ENCODE data around the gene TIMM9.
"Not testable (repeated sequence)": the region's sequence is repeated elsewhere in the genome, so short reads cannot be mapped to it uniquely, and the experiment has no call there.

The TIMM9 gene

DNA sequence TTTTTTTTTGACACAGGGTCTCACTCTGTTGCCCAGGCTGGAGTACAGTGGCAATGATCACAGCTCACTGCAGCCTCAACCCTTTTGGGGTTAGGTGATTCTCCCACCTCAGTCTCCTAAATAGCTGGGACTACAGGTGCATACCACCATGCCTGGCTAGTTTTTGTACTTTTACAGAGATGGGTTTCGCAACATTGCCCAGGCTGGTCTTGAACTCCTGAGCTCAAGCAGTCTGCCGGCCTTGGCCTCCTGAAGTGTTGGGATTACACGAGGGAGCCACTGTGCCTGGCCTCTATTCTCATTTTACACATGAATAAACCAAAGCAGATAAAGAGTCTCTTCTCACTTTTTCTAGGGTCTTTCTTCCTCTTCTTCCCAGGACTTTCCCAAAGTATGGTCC lies 28.4 kb downstream of the TIMM9 start:
- DNase-seq (ENCODE audit: low read depth in 1 of 2, low spot score in 1 of 2): no peak

DNA sequence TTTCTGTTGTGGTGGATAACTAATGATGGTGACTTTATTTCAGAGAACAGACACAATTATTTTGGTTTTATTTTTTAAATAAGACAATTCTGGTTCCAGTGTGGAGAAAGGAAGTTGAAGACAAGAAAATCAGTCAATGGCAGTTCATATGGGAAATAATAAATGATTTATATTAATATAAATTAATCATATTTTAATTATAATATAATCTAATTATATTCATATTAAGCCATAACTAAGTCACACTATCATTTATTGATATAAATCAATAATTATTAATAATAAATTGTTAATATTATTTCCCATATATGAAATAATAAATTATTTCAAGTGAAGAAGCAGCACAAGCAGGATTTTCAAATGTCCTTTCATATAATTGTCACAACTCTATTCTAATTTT lies 28.8 kb downstream of the TIMM9 start:
- DNase-seq (ENCODE audit: low read depth in 1 of 2, low spot score in 1 of 2): no peak

DNA sequence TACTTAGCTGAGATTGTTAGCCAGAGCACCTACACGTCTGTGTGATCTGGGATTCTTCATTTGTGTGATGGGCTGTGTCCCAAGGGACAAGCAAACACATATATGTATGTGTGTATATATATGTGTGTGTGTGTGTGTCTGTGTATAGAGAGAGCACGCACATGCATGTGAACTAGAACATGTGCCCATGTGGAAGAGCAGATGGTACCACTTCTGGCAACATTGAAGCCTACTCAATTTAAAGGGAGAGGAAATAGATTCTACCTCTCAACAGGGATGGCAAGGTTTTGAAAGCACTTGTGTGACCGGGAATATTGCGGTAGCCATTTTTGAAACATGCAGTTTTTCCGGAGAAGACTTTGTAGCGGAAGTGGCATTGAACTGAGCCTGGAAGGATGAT lies 30.2 kb downstream of the TIMM9 start:
- no peak for DNase-seq (ENCODE audit: low read depth in 1 of 2, low spot score in 1 of 2)

DNA sequence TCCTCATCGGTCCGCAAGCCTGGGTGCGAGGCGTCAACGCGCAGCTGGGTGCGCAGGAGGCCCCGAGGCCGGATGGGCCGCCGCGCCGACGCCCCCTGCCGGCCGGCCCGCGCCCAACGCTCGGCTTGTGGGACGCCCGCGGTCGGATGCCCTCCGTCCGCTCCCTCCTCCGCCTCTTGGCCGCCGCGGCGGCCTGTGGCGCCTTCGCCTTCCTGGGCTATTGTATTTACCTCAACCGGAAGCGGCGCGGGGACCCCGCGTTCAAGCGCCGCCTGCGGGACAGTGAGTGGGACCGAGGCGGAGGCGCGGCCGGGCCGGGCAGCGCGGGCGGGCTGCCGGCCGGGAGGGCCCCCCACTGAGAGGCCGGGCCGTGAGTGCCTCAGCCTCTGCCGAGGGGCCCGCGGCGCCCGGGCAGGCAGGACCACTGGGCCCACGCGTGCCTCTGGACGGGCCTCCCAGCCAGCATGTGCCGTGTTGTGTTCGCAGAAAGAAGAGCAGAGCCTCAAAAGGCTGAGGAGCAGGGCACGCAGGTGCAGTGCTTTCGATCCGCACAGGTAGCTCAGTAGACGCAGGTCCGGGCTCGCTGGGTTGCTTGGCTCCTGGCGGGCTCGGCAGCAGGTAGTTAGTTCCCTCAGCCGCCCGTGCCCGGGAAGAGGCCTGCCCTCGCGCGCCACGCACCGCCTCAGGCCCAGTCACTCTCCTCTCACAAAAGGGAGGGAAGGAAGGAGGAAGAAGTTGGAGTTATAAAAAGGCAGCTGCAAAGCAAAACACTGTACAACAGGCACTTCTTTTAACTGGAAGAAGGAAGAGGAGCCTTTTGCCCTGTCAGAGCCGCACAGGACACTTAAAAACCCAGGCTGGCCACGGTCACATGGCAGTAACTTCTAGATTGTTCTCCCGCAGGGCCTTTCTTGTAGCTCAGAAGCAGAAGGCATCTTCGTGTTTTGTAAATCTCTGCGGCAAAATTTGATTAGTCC lies 31.2 kb downstream of the TIMM9 start, which contains the start of gene TOMM20L:
Gene TOMM20L, plus strand, starts transcription at position 119 of the 977 bp plus-strand sequence. Its CDS starts 28 bp downstream, at position 147.
- peak; percentile 41 to 56 for DNase-seq (ENCODE audit: low read depth in 1 of 2, low spot score in 1 of 2)

DNA sequence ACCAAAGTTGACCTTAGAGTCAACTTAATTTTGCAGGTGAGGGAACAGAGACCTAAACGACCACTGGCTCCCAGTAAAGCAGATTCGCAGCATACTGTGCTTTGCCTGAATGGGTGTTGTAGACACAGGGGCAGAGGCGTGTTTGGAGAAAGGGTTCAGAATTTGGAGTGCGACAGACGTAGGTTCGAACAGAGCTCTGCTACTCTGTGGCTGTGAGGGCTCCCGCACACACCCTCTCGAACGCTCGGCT lies 31.8 kb downstream of the TIMM9 start:
- no peak for DNase-seq (ENCODE audit: low read depth in 1 of 2, low spot score in 1 of 2)

DNA sequence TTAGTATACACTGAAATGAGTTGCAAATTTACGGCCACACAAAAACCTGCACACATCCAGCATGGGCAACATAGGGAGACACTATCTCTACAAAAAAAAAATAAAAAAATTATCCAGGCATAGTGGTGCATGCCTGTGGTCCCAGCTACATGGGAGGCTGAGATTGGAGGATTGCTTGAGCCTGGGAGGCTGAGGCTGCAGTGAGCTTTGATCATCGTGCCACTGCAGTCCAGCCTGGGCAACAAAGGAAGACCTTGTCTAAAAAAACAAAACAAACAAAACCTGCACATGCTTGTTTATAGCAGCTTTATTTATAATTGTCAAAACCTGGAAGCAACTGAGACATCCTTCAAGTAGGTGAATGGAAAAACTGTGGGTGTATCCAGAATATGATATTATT lies 36.5 kb downstream of the TIMM9 start:
- DNase-seq (ENCODE audit: low read depth in 1 of 2, low spot score in 1 of 2): no peak

DNA sequence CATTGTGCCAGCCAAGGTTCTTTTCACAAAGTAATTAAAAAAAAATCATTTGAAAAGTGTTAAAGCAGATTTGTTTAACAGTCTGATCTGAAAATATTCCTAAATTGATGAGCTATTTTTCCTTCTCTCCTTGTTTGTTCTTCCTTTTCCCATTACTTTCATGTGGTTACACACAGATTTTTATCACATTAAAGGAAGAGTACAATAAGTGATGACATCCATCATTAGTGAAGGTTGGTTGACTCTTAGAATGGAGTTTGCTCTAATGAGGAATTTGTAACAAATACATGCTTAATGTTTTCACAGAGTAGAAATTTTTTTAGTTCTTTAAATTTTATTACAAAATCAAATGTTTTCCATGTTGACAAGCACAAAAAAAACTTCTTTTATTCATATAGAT lies 50.5 kb downstream of the TIMM9 start:
- no peak for DNase-seq (ENCODE audit: low read depth in 1 of 2, low spot score in 1 of 2)

DNA sequence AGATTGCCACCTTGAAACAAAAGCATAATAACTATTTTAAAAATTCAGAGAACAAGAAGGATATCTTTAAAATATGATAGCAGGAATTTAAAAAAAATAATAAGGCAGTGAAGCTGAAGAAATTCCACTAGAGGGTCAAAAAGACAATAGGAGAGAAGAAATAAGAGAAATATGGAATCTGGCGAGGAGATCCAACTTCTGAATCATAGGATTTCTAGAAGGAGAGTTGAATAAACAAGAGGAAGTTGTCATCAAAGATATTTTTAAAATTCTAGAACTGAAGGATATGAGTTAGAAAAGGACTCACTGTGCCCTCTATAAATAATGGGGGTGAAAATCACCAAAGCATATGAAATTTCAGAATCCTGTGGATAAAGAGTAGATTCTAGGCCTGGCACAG lies 58.4 kb downstream of the TIMM9 start:
- DNase-seq (ENCODE audit: low read depth in 1 of 2, low spot score in 1 of 2): no peak

DNA sequence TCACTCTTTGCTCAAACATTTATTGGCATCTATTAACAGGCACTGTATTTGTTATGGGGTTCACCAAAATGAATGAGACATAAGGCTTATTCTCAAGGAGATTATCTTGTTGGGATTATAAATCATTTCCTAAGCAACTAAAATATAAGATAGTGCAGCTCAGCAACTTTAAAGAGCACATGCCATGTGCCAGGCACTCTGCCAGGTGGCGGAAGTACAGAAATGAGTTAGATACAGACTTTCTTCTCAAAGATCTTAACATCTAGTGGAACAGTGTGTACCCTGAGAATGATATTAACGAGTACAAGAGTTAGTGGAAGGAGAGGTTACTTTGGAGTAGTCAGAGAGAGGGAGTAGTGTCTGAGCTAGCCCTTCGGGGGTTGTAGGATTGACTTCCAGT lies 60.0 kb downstream of the TIMM9 start:
- DNase-seq (ENCODE audit: low read depth in 1 of 2, low spot score in 1 of 2): no peak

DNA sequence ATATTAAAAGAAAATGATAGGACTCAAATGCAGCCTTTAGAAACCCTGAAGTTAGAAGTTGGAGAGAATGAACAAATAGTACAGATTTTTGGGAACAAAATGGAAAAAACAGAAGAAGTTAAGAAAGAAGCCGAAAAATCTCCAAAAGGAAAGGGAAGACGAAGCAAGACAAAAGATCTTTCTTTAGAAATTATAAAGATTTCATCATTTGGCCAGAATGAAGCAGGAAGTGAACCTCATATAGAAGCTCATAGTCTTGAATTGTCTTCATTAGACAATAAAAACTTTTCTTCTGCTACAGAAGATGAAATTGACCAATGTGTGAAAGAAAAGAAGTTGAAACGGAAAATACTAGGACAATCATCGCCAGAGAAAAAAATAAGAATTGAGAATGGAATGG lies 63.0 kb downstream of the TIMM9 start:
- DNase-seq (ENCODE audit: low read depth in 1 of 2, low spot score in 1 of 2): no peak

DNA sequence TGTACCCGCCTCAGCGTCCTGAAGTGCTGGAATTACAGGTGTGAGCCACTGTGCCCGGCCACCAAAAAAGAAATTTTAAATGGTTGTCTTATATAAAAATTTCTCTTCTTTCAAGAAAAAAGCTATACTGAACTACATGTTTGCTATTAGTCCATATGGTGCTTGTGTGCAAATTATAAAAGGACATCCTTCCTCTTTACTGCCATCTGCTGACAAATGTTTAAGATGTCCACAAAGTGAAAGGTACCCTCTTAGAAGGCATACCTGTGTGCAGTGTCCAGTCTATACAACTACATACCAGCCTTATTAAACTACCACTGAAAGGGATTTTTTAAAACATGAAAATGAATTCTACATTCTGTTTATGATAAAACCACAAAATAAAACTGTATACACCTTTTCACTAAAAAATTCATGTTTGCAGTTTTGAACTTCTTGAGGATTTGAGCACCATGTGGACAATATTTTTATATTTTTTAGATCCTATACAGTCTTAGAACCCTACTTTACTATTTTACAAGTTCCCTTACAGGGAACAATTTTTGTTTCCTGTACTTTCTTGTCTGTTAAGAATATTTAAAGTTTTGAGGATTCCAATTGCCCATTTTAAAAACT lies 64.4 kb downstream of the TIMM9 start:
- no peak for DNase-seq (ENCODE audit: low read depth in 1 of 2, low spot score in 1 of 2)

DNA sequence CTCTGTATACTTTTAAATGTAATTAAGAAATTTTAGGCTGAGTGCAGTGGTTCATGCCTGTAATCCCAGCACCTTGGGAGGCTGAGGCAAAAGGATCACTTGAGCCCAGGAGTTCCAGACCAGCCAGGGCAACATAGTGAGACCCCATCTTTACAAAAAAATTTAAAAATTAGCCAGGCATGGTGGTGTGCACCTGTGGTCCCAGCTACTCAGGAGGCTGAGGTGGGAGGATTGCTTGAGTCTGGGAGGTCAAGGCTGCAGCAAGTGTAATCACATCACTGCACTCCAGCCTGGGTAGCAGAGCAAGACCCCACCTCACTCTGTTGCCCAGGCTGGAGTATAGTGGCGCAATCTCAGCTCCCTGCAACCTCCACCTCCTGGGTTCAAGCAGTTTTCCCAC lies 65.1 kb downstream of the TIMM9 start:
- not testable (repeated sequence) for DNase-seq (ENCODE audit: low read depth in 1 of 2, low spot score in 1 of 2)
